HL-60/S4 treated with retinoic acid at 250 ng/mL for 4 days and 3 days (cell line): ENCODE measurements around the gene PCDHAC1.

Source experiments
- in situ Hi-C: fragments of 300-500 bp; cut with MboI; formaldehyde crosslinking; loops from 2 replicates; pipeline ENCODE4 v1.7.0; 2022; ENCODE audit warnings: low sequenced_read_pairs

The PCDHAC1 gene

DNA sequence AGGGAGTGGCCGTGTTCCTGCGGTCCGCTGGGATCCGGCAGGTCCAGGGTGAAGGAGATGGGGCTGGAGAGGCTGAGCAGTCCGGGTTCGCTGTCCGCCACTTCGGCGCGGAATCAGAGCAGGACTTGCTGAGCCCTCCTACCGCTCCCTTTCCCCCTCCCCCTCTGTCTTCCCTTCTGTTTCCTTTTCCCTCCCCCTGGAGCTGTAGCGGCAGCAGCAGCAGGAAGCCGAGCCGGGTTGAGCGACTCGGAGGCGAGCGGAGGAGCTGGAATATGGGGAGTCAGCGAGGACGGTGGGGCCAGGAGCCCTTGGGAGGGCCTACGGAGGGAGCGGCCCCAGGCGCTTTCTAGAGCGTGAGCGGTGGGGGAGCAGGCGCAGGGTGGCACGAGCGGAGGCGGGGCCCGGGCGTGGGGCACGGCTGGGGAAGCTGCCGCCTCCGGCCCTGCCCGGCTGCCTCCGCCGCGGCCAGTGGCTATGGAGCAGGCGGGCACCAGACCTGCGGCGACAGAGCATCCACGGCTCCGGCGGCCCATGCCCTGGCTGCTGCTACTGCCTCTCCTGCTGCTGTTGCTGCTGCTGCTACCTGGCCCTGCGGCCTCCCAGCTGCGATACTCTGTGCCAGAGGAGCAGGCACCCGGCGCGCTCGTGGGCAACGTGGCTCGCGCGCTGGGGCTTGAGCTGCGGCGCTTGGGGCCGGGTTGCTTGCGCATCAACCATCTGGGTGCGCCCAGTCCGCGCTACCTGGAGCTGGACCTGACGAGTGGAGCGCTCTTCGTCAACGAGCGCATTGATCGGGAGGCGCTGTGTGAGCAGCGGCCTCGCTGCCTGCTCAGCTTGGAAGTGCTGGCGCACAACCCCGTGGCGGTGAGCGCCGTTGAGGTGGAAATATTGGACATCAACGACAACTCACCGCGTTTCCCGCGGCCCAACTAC is 40.5 kb downstream of the PCDHAC1 start, which contains the start of gene PCDHAC2:
Gene PCDHAC2, plus strand, starts transcription at position 184 of the 933 bp plus-strand sequence. Its CDS starts 291 bp downstream, at position 475.
- in situ Hi-C loops, result no loop called here

- in situ Hi-C loops, result no loop called here
Observed at GRCh38 chr5:140967226-140967893, 41.3 kb downstream of the PCDHAC1 start.

DNA sequence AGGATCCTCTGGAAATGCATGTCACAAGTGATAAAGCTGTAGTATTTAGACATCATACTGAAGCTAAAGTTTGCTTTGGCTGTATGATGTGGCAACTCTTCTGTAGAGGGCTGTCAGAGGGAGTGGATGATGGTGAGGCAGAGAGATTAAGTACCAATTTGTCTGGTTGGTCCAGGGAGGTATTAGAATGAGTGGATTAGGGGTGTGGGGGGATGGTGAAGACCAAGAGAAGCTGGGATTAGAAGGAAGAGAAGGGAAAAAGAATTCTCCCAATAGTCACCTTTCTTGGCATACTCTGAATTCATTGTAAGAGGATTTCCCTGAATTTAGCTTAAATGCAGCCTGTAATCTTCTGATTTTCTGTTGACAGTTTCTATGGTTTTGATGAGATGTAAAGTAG is 43.8 kb downstream of the PCDHAC1 start:
- in situ Hi-C loops, result no loop called here

DNA sequence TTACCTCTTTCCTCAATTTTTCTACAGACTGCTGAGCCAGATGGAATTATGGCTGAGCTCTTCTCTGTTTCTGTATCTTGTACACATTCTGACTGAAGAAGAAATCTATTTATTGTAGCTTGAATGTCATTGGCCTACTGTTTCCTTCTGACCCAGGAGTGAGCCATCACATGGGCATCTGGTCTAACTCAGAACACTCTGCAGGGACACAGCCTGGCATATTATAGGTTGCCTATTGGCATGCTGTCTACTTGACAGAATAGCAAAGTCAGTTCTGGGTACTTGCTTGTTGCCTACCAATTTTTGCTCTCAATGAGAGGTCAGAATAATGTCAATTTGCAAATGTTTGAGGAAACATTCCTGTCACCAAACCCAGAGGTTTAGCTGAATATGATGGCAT is 47.5 kb downstream of the PCDHAC1 start:
- in situ Hi-C loops, result no loop called here

GRCh38 chr5:140977003-140977402 is 50.9 kb downstream of the PCDHAC1 start:
- in situ Hi-C loops, result no loop called here

- in situ Hi-C loops, result no loop called here
Observed at GRCh38 chr5:140978260-140978659, 52.2 kb downstream of the PCDHAC1 start.

DNA sequence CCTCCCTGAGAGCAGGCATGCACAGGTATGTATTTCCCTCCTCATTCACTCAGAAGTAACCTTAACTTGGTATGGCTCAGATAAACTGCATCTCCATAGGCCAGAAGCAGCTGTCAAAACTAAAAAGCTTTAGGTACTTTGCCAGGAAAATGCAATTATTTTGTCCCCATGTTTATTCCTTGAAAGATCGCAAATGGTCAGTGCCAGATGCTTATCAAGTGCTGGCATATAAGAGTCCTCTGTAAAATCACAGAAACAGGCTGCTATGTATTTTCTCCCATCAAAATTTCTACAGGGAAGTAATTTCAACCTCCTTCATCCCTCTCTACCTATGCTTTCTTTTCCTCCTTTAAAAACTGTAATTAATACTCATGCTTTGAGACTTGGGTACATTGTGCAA is 52.9 kb downstream of the PCDHAC1 start:
- in situ Hi-C loops, result no loop called here
